Natural killer cell treated with Interleukin-12 subunit alpha and Interleukin-12 subunit beta and Interleukin-15 and Interleukin-18, amount 100 ng/mL, for 72 hours (primary cell): ENCODE measurements around the gene WNT8A. TPM values are rescaled to one million over a fixed set of nuclear protein-coding genes. Genes with fewer than 3 reads are reported as not detected.

Experiments used
- ATAC-seq, 2 donors: fragments of 150-1000 bp; cut with Tn5 transposase in 1 of 2; sonication (Bioruptor Pico), chemical (Tn5 transposase) in 1 of 2; 2 replicates each; pipeline ENCODE4 v1.10.0; 2021
- DNase-seq: peaks from one replicate; pipeline ENCODE4 v3.0.0; 2022; ENCODE audit warnings: low spot score
- H3K27ac Mint-ChIP-seq, 2 donors: 1 replicate in 1 of 2; 2 replicates in 1 of 2; pipeline ENCODE4 v1.8.0; 2022; ENCODE audit warnings: mixed read lengths in 2 of 2, mild to moderate bottlenecking in 1 of 2, moderate library complexity in 1 of 2
- H3K27me3 Mint-ChIP-seq, 2 donors: 1 replicate in 1 of 2; 2 replicates in 1 of 2; pipeline ENCODE4 v1.8.0; 2022; ENCODE audit warnings: mixed read lengths in 2 of 2
- H3K36me3 Mint-ChIP-seq: one replicate; pipeline ENCODE4 v1.8.0; 2022; ENCODE audit warnings: mixed read lengths
- H3K4me1 Mint-ChIP-seq, 2 donors: 1 replicate in 1 of 2; 2 replicates in 1 of 2; pipeline ENCODE4 v1.8.0; 2022; ENCODE audit warnings: low read depth in 2 of 2, mixed read lengths in 2 of 2, mild to moderate bottlenecking in 1 of 2
- H3K4me3 Mint-ChIP-seq: one replicate; pipeline ENCODE4 v1.8.0; 2022; ENCODE audit warnings: mixed read lengths
- H3K9me3 Mint-ChIP-seq: 2 replicates; pipeline ENCODE4 v1.8.0; 2022; ENCODE audit warnings: mixed read lengths
- total RNA-seq, 2 donors: library from RNA; stranded (reverse); gene quantifications; one replicate each; pipeline ENCODE4 v1.2.3, GENCODE V29; 2022

Gene WNT8A
- total RNA-seq, 2 donors from 2014 or later = not detected

- Mint-ChIP-seq H3K4me3 (no peak overlapping the region), H3K27me3 (peaks cover 12 to 36% of the 10 kb centered on the region in 2 donors), H3K36me3 (no peaks in the 10 kb centered on the region), H3K9me3 (no peaks in the 10 kb centered on the region), H3K4me1 (no peaks in the 10 kb centered on the region), H3K27ac (no peak overlapping the region)
- ATAC-seq = no peak
- DNase-seq = no peak
These were observed 55.9 kb downstream of the WNT8A start for GRCh38 chr5:138139781-138140090.

DNA sequence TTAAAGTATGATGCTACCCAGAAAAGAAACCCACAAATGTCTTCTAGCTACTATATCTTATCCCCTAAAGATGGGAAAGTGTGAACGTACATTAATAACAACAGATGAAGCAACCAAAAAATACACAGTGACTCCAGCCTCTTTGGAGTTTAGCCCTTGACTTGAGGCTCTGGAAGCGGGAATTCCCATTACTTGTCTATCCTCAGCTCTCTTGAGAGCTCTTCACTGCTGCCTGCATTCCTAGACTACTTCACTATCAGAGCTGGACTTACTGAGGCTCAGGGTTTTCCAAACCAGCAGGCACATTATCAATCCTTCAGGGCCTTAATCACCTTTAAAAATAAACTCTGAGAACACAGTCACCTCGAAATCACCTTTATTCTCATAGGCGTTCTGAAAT, 56.4 kb downstream of the WNT8A start:
- H3K27me3 Mint-ChIP-seq = peaks cover 12 to 36% of the 10 kb centered on the region in 2 donors
- no peak overlapping the region for H3K27ac Mint-ChIP-seq
- DNase-seq (no peak), ATAC-seq (no peak)
- H3K4me1 Mint-ChIP-seq = no peaks in the 10 kb centered on the region
- no peaks in the 10 kb centered on the region for H3K36me3 Mint-ChIP-seq
- no peak overlapping the region for H3K4me3 Mint-ChIP-seq
- H3K9me3 Mint-ChIP-seq = no peaks in the 10 kb centered on the region

Other genes with a start within 250 kb of the WNT8A start
- gene MYOT, start 216.2 kb upstream of the WNT8A start, total RNA-seq = not detected
- gene PKD2L2, start 194.6 kb upstream of the WNT8A start, total RNA-seq = not detected
- gene FAM13B, start 51.0 kb upstream of the WNT8A start, total RNA-seq = 10 to 100 TPM; 43.1 to 50.4 TPM
- not detected for gene NME5, start 55.4 kb downstream of the WNT8A start, total RNA-seq
- gene BRD8, start 94.6 kb downstream of the WNT8A start, total RNA-seq = 10 to 100 TPM; 45.9 to 84.6 TPM
- gene KIF20A, start 95.1 kb downstream of the WNT8A start, total RNA-seq = 10 to 100 TPM; 23.5 to 43.0 TPM
- 10 to 100 TPM; 38.5 to 41.3 TPM for gene CDC23, start 129.3 kb downstream of the WNT8A start, total RNA-seq
- under 1 TPM in 1 of 2 donors, not detected in 1; 0.22 TPM for gene GFRA3, start 190.6 kb downstream of the WNT8A start, total RNA-seq
- gene CDC25C, start 247.8 kb downstream of the WNT8A start, total RNA-seq = 10 to 100 TPM in 1 of 2 donors, 1 to 10 TPM in 1; 5.5 to 14.0 TPM